ENCODE data around the gene DTX3L.

DTX3L gene

DNA sequence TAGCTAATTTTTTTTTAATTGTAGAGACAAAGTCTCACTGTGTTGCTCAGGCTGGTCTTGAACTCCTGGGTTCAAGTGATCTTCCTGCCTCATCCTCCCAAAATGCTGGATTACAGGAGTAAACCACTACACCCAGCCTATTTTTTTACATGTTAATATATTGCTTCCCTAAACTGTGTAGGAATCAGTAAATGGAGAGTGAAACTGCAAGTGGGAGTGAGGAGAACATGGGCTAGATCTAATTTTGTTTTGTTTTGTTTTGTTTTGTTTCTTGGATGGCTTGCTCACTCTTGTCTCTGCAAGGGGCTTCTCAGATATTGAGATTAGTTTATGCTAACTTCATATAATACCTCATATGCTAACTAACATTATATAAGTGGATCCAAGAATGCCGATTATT, 44.8 kb downstream of the DTX3L start:
- DNase-seq: no peak

- DNase-seq: peak; percentile 27
Measured at GRCh38 chr3:122609798-122610559, 45.8 kb downstream of the DTX3L start.

DNA sequence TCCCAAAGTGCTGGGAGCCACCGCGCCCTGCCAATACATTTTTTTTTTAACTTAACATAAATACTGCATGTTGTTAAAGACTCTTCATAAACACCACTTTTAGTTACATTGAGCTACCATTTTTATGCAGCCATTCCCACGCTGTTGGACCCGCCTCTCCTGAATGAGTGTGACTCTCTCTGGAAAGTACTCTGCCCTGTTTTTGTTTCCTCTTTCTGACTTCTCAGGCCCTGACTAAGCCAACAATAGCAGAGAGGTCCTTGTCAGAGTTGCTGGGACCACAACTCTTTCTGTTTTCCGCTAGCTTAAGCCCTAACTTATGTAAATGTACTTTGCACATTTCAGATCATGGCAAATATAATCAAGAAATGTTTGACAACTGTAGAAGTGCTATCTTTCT, 48.6 kb downstream of the DTX3L start:
- no peak for DNase-seq

GRCh38 chr3:122615303-122615702, 51.2 kb downstream of the DTX3L start:
- DNase-seq: no peak

DNA sequence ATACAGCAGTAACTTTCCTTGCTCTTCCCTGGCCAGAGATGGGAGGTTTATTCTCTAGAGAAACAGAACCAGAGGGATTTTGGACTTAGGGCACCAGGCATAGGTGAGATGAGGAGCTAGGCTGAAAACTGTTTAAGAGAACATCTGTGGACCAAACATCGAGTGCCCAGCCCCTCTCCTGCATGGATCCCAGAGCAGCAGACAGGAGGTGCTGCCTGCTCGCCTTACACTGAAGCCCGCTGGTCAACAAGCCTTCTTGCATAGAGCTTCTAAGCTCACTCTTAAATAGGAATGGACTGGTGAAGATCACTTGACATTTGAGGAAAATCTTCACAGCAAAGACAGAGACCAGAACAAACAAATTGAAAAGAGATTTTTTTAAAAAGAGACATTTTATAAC, 54.5 kb downstream of the DTX3L start:
- no peak for DNase-seq

DNA sequence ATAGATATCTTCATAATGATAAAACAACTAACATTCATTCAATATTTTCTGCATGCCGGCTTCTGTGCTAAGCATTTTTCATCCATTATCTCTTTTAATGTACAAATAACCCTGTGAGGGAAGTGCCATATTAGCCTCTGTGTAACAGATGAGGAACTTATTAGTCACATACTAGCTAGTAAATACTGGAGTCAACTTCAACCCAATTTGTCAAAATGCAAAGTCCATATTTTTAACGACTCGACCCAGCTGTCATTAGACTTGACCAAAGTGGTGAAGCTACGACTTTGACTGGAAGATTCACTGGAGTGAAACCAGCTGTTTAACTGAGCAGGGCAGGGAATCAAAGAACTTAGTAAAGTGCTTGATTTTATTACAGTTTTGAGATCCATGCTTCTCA, 54.9 kb downstream of the DTX3L start:
- no peak for DNase-seq

GRCh38 chr3:122620399-122620798, 56.3 kb downstream of the DTX3L start:
- DNase-seq: no peak

DNA sequence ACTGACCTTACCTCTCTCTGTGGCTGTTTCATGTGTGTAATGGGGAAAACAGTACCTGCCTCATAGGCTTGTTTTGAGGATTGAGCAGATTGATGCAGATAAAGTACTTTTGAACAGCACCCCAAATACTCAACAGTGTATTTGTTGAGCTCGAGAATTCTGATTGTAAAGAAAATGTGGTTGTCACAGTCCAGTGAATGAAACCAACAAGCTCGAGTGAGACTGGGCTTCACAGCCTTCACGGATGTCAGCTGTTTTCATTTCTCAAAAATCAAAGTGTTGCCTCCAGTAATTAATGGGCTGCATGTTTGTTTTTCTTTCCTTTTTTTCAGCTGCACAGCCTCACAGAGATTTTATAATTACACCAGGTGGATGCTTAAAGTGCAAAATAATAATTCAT, 57.0 kb downstream of the DTX3L start:
- DNase-seq: no peak

GRCh38 chr3:122623031-122623829, 59.1 kb downstream of the DTX3L start:
- no peak for DNase-seq

All from CD4-positive, alpha-beta T cell treated with Interleukin-10 for 1 hour (primary cell).